ENCODE data around the gene SELENBP1. TPM values are rescaled to one million over a fixed set of nuclear protein-coding genes. Genes with fewer than 3 reads are reported as not detected.

The SELENBP1 gene
- total RNA-seq, 6 experiments from 2014 or later, result 83.4 to 423 (median 208) TPM

- peak overlapping the region in 1 of 3 donors; percentile 89 for H3K27ac ChIP-seq
- intact Hi-C loops (cut with DNase I), result no loop called here
- WGBS (ENCODE audit: insufficient coverage, low coverage, low lambda C conversion rate, missing lambda C conversion rate), result 48% methylated on average over 5 of the region's 5 CpGs
These were observed 46.7 kb downstream of the SELENBP1 start for GRCh38 chr1:151325646-151326429.

GRCh38 chr1:151325231-151325630 is 47.3 kb downstream of the SELENBP1 start:
- TF ChIP-seq POLR2A (IDR thresholded peaks at IDR 0.05), result no peak
- TF ChIP-seq, protein P1, sequence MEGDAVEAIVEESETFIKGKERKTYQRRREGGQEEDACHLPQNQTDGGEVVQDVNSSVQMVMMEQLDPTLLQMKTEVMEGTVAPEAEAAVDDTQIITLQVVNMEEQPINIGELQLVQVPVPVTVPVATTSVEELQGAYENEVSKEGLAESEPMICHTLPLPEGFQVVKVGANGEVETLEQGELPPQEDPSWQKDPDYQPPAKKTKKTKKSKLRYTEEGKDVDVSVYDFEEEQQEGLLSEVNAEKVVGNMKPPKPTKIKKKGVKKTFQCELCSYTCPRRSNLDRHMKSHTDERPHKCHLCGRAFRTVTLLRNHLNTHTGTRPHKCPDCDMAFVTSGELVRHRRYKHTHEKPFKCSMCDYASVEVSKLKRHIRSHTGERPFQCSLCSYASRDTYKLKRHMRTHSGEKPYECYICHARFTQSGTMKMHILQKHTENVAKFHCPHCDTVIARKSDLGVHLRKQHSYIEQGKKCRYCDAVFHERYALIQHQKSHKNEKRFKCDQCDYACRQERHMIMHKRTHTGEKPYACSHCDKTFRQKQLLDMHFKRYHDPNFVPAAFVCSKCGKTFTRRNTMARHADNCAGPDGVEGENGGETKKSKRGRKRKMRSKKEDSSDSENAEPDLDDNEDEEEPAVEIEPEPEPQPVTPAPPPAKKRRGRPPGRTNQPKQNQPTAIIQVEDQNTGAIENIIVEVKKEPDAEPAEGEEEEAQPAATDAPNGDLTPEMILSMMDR (IDR thresholded peaks at IDR 0.05), result no peak
- DNase-seq (no peak), ATAC-seq (no peak)
- H3K4me1 ChIP-seq, result peaks cover 0 to 17% (median 7%) of the 10 kb centered on the region in 4 donors
- 74% methylated on average over 7 of the region's 7 CpGs for WGBS (ENCODE audit: insufficient coverage, low coverage, low lambda C conversion rate, missing lambda C conversion rate)
- no peaks in the 10 kb centered on the region for H3K9me3 ChIP-seq
- H3K4me3 ChIP-seq, result no peak overlapping the region
- no peaks in the 10 kb centered on the region for H3K27me3 ChIP-seq
- intact Hi-C loops (cut with DNase I), result no loop called here
- H3K27ac ChIP-seq, result no peak overlapping the region
- H3K36me3 ChIP-seq, result peaks cover 0 to 35% (median 0%) of the 10 kb centered on the region in 4 donors

More at GRCh38 chr1:151325646-151326429, 46.7 kb downstream of the SELENBP1 start:
- Histone ChIP-seq H3K36me3 (peaks cover 0 to 30% (median 0%) of the 10 kb centered on the region in 4 donors), H3K27me3 (no peaks in the 10 kb centered on the region), H3K4me1 (peaks cover 0 to 17% (median 7%) of the 10 kb centered on the region in 4 donors), H3K9me3 (no peaks in the 10 kb centered on the region), H3K4me3 (peak overlapping the region in 2 of 3 donors; percentile 88 to 92)
- DNase-seq, result no peak
- TF ChIP-seq POLR2A (IDR thresholded peaks at IDR 0.05), result no peak
- TF ChIP-seq, protein P1 (IDR thresholded peaks at IDR 0.05), result no peak
- ATAC-seq, result no peak

DNA sequence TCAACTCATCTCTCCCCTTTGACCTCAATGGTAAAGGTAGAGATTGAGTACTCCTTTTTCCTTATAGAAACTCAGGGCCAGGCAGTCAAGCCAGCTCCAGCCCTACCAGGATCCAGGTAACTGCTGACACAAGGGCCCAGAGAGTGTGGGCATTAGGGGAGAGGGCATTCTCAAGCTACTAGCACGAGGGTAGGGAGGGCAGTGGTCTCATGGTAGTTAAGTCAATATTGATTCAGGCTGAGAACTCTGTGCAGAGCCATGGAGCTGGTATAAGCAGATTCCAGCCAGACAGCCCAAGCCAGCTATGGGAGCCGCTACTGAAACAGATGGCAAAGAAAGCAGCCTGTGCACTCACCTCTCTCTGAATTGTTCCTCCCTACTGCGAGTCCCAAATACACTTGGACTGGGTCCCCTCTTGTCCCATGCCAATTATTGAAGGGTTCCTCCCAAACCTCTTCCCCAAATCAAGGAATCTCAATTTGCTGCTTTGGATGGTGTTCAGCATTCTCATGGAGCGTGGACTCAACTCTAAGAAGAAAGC is 48.0 kb downstream of the SELENBP1 start:
- TF ChIP-seq POLR2A (IDR thresholded peaks at IDR 0.05), result no peak
- TF ChIP-seq, protein P1 (IDR thresholded peaks at IDR 0.05), result no peak
- no peaks in the 10 kb centered on the region for H3K27me3 ChIP-seq
- 49% methylated on average over 4 of the region's 4 CpGs for WGBS (ENCODE audit: insufficient coverage, low coverage, low lambda C conversion rate, missing lambda C conversion rate)
- H3K4me3 ChIP-seq, result no peak overlapping the region
- no peaks in the 10 kb centered on the region for H3K9me3 ChIP-seq
- H3K27ac ChIP-seq, result no peak overlapping the region
- H3K4me1 ChIP-seq, result peaks cover 0 to 17% (median 7%) of the 10 kb centered on the region in 4 donors
- intact Hi-C loops (cut with DNase I), result no loop called here
- peaks cover 0 to 35% (median 0%) of the 10 kb centered on the region in 4 donors for H3K36me3 ChIP-seq
- DNase-seq (no peak), ATAC-seq (no peak)

DNA sequence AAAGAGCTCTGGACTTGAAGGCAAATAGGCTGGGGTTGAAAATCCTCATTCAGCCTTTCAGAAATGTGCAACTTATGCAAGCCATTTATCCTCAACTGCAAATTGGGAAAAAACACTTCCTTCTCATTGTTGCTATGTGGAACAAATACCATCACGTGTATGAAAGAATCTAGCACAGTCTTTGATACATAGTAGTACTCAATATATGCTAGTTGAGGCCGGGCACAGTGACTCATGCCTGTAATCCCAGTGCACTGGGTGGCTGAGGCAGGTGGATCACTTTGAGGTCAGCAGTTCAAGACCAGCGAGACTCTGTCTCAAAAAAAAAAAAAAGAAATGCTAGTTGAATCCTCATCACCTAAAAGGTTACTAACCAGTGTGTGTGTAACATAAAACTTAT is 53.5 kb downstream of the SELENBP1 start:
- ATAC-seq, result no peak
- no peaks in the 10 kb centered on the region for H3K9me3 ChIP-seq
- H3K36me3 ChIP-seq, result peaks cover 0 to 49% (median 9%) of the 10 kb centered on the region in 4 donors
- TF ChIP-seq, protein P1 (IDR thresholded peaks at IDR 0.05), result no peak
- TF ChIP-seq POLR2A (IDR thresholded peaks at IDR 0.05), result no peak
- H3K27me3 ChIP-seq, result no peaks in the 10 kb centered on the region
- no peak overlapping the region for H3K27ac ChIP-seq
- no peak for DNase-seq
- H3K4me3 ChIP-seq, result no peak overlapping the region
- intact Hi-C loops (cut with DNase I), result no loop called here
- H3K4me1 ChIP-seq, result peaks cover 0 to 9% (median 5%) of the 10 kb centered on the region in 4 donors
- WGBS (ENCODE audit: insufficient coverage, low coverage, low lambda C conversion rate, missing lambda C conversion rate), result 78% methylated on average over 3 of the region's 3 CpGs
